HG03558 (cell line): Measurements from ENCODE around the gene CELF1.

Experiments
- ATAC-seq: cut with Tn5 transposase; IDR thresholded peaks from one replicate; pipeline ENCODE4 v1.9.1; 2021; ENCODE audit warnings: moderate number of reproducible peaks; ENCODE audit not compliant: unreplicated experiment; ENCODE audit errors: extremely low read depth

Gene CELF1

GRCh38 chr11:47495011-47495855, 57.7 kb downstream of the CELF1 start:
- no peak for ATAC-seq

DNA sequence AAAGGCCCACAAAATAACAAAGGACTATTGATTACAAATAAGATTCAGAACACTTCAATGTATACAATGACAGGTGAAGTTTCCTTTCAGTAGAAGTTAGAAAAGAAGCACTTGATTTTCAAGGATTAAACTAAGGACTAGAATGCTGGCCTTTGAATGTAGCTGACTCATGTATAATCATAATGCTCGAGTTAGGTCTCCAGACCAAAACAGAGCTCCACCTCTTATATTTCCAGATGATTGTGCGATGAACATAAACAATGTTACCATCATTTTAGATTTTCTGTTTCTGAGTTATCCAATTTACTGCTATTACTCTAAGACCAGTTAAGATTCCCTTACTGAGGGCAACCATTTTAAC, 63.6 kb downstream of the CELF1 start:
- no peak for ATAC-seq

- no peak for ATAC-seq
Observed at GRCh38 chr11:47488674-47489394, 64.1 kb downstream of the CELF1 start.

- ATAC-seq, result no peak
Observed at GRCh38 chr11:47488111-47488510, 64.8 kb downstream of the CELF1 start.

GRCh38 chr11:47487421-47487820, 65.5 kb downstream of the CELF1 start:
- no peak for ATAC-seq

DNA sequence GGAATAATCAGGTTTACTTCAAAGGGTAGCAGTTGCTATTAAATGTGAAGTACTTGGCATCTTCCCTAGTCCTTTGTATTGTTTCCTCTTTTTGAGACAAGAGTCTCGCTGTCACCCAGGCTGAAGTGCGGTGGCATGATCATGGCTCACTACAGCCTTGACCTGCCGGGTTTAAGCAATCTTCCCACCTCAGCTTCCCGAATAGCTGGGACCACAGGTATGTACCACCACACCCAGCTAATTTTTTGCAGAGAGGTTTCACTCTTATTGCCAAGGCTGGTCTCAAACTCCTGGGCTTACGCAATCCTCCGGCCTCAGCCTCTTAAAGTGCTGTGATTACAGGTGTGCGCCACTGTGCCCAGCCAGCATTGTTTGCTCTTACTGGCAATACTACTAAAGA, 67.8 kb downstream of the CELF1 start:
- ATAC-seq, result no peak

- ATAC-seq, result no peak
Observed at GRCh38 chr11:47483457-47483856, 69.5 kb downstream of the CELF1 start.

DNA sequence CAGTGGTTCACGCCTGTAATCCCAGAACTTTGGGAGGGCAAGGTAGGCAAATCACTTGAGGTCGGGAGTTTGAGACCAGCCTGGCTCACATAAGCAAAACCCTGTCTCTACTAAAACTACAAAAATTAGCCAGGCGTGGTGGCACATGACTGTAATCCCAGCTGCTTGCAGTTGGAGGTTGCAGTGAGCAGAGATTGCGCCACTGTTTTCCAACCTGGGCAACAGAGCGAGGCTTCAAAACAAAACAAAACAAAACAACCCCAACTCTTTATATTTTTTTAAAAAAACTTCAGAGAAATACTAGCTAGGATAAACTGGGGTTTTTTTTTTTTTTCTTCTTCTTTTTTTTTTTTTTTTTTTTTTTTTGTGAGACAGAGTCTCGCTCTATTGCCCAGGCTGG, 72.2 kb downstream of the CELF1 start:
- no peak for ATAC-seq

- ATAC-seq, result no peak
Observed at GRCh38 chr11:47478651-47479329, 74.1 kb downstream of the CELF1 start.

GRCh38 chr11:47477753-47478152, 75.2 kb downstream of the CELF1 start:
- ATAC-seq, result no peak

DNA sequence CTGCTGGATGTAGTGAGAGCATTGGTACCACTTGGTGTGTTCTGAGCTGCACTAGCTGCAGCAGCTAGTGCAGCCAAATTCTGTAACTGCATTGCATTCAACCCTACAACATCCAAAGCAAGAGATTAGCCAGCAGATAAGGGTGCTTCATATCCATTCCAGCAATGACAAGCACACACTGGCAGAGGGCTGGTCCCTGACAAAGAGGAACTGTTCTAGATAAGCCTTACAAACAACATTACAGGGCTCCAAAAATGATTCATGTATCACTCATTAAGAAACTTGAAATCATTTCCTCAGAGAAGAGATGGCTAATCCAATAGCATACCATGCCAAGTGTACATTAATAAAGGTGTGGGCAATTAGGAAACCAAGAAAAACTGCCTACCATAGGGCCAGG, 75.6 kb downstream of the CELF1 start:
- no peak for ATAC-seq

- no peak for ATAC-seq
Observed at GRCh38 chr11:47470671-47471070, 82.3 kb downstream of the CELF1 start.

DNA sequence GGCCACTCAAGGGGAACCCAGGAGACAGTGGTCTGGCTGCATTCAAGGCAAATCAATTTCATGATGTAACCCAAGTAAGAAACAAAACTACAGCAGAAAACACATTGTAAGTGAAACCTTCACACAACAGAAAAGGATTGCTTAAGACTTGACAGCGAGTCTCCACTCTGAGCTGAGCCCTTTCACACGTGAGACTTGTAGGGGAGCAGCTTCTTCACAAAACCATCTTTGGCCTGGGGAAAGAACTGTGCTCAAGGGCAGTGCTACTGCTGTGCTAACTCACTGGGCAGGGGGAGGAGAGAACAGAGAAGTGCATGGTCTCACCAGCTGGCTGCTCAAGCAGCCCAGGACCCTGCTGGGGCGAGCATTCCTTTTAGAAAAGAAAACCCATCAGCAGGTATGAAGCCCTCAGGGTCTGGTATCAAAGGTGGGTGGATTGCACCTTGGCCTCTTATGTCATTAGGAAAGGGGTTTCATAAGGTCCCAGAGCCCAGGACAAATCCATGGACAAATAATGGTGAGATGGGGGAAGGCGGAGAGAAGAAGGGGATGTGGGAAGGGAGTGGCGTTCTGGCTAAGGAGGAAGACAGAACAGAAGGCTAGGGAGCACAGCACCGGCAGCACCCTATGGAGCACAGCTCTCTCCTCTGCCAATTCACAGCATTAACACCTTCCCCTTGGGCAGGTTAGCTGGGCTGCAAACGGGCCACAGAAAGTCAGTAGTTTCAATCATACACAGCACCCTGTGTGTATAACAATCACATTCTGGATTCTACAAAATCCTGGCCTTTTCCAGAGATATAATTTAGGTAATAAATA, 83.4 kb downstream of the CELF1 start:
- ATAC-seq, result no peak

DNA sequence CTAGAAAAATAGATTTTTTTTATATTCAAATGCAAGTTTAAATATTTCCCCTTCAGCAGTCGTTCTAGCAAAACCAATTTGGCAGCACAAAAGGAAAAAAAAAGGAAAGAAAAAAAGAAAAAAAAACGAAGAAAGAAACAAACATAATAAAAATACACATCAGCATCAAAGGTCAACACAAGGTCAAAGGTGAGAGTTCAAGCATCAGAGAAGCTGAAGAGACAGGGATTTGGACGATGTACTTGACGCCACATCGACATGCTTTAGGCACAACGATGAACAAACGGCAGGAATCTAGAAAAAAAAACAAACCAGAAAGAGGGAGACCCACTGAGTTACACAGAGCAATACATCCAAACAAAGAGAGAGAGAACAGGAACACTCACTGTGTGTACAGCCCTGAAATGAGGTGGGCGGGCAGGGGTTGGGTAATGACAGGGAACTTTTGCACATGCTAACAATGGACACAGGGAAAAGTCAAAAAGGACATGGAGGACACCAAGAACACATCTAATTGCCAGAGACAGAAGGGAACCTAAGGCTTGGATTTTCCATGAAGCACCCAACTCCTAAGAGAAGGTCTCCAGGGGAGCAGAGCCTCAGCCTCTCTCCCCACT, 84.2 kb downstream of the CELF1 start:
- no peak for ATAC-seq

GRCh38 chr11:47467357-47467756, 85.6 kb downstream of the CELF1 start:
- no peak for ATAC-seq

- no peak for ATAC-seq
Observed at GRCh38 chr11:47466701-47467250, 86.2 kb downstream of the CELF1 start.

DNA sequence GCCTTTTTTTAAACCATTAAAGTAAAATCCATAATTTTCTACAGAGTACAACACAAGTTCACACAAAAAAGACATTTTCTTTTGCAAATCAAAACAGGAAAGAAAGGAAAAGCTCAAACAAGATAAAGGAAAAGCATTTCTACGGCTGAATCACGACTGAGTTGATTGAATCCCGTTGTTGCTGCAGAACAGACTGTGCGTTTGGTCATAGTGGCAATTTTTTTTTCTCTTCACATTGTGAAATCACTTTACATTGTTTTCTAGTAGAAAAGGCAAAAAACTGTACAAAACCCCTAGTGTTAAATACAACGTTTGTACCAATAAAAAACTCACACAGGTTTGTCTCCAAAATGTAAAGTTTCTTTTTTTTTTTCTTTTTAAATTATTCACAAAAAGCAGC, 86.7 kb downstream of the CELF1 start:
- no peak for ATAC-seq

DNA sequence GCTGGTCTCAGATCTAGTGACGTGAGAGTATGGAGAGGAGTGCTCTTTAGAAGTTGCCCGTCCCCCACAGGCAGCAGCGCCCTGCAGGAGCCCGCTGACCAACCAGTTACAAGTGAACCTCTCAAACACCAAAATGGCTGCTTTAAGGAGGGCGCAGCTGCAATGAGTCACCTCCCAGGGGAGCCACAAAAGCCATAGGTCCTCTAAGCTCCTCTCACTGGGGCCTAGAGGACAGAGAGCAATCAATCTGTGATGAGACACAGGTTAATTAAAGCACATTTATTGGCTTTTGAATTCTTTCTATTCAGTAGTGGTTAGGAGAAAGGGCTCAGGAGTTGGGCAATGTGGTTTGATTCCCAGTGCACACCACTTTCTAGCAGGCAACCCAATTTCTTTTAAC, 88.4 kb downstream of the CELF1 start:
- ATAC-seq, result no peak

- ATAC-seq, result no peak
Observed at GRCh38 chr11:47461876-47462275, 91.1 kb downstream of the CELF1 start.
